Measurements from ENCODE around the gene LSM3. TPM values are rescaled to one million over a fixed set of nuclear protein-coding genes. Genes with fewer than 3 reads are reported as not detected.

Gene LSM3
- total and polyA plus RNA-seq, 11 donors, result 11.6 to 15.9 (median 13.7) TPM

GRCh38 chr3:14231998-14232501, 53.4 kb downstream of the LSM3 start:
- no peaks in the 10 kb centered on the region for H3K36me3 ChIP-seq
- no peak for ATAC-seq
- no peak for TF ChIP-seq CTCF (IDR thresholded peaks at IDR 0.05)
- no peak for TF ChIP-seq POLR2A (IDR thresholded peaks at IDR 0.05)
- intact Hi-C loops (cut with DNase I), result loop anchor here in 3 of 10 donors (1.0 to 10.0 kb wide), 3 partner anchors 27 to 143 kb away; no protein-coding TSS in a partner anchor
- H3K27me3 ChIP-seq, result peaks cover 0 to 5% (median 0%) of the 10 kb centered on the region in 9 donors
- DNase-seq, result no peak
- WGBS, 4 donors, result 32 to 63% (median 40%) methylated on average over 4 of the region's 4 CpGs
- H3K4me1 ChIP-seq, result peaks cover 0 to 50% (median 29%) of the 10 kb centered on the region in 12 donors
- peak overlapping the region in 9 of 12 donors; percentile 39 to 95 (median 77) for H3K27ac ChIP-seq
- no peak overlapping the region for H3K4me3 ChIP-seq
- peaks cover 0 to 9% (median 0%) of the 10 kb centered on the region in 12 donors for H3K9me3 ChIP-seq

DNA sequence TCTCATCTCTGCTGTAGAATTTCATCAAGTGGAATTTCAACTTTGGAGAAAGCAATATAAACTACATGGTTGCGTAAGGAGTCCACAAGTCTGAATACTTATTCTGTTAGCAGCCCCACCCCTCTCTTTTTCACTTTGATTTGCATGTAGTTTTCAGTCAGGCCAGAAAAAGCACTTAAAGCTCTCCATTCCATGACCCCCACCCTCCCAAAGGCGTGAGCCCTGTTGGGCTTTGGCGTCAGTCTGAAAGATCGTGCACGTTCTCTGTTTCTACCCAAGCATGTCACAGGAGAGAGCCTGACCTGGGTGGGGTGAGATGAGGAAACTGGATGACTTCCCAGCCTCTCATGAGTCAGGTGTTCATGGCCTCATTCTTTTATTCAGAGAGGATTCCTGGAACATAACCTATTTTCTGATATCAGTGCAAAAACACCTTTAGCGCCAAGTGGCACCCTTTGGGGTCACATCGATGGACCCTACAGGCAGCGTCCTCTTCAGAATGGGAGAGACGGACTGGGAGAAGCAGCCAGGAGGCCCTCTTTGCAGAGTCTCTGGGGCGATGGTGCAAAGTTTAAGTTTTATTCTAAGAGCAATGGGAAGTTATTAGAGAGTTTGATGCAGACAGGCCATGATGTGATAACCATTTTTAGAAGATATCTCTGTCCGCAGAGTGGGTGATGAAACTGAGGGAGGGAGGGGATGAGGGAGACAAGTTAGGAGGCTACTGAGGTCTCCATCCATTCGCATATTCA, 55.8 kb downstream of the LSM3 start:
- Histone ChIP-seq H3K36me3 (no peaks in the 10 kb centered on the region), H3K27me3 (peaks cover 0 to 5% (median 0%) of the 10 kb centered on the region in 9 donors), H3K4me3 (no peak overlapping the region), H3K4me1 (peaks cover 0 to 57% (median 29%) of the 10 kb centered on the region in 12 donors), H3K9me3 (peaks cover 0 to 9% (median 0%) of the 10 kb centered on the region in 12 donors), H3K27ac (peak overlapping the region in 10 of 12 donors; percentile 39 to 95 (median 80))
- ATAC-seq, result peak; percentile 17 to 65 (median 57)
- 52 to 58% (median 54%) methylated on average over 12 of the region's 12 CpGs for WGBS, 4 donors
- DNase-seq, result peak in 4 of 5 donors; percentile 33 to 61 (median 53)
- intact Hi-C loops (cut with DNase I), result loop anchor here in 1 of 10 donors (10.0 kb wide), 1 partner anchor 140 kb away; no protein-coding TSS in a partner anchor
- TF ChIP-seq POLR2A (IDR thresholded peaks at IDR 0.05), result no peak
- no peak for TF ChIP-seq CTCF (IDR thresholded peaks at IDR 0.05)

DNA sequence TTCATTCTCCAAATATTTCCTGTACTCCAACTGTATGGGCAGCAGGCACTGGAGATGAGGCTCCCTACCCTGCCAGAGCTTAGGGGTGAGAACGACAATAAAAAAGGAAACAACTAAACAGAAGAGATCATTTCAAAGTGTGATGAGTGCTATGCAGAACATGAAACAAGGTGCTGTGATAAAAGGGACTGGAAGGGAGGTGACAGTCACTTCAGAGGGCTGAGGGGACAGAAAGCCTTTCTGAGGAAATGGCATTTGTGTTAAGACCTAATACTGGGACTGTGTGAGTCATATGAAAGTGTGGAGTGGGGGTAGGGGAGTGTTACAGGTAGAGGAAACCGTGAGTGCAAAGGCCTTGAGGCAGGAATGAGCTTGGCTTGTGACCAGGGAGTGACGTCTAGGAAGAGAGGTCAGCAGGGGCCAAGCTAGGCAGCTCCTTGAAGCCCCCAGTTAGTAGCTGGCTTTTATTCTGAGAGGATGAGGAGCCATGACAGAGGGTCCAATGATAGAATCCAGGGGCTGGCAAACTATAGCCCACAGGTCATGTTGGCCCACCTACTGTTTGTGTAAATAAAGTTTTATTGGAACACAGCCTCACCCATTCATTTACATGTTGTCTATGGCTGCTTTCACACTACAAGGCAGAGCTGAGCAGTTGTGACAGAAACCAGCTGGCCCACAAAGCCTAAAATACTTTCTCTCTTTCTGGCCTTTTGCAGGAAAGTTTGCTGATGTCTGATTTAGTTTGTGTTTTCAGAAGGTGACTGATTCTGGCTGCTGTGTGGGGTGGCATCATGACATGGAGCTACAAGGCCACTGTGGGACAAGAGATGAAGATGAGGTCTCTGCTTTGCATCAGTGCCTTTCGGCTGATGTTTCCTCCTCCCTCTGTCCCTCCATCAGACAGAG, 56.6 kb downstream of the LSM3 start:
- H3K9me3 ChIP-seq, result peaks cover 0 to 9% (median 0%) of the 10 kb centered on the region in 12 donors
- TF ChIP-seq POLR2A (IDR thresholded peaks at IDR 0.05), result no peak
- TF ChIP-seq CTCF (IDR thresholded peaks at IDR 0.05), result no peak
- H3K36me3 ChIP-seq, result no peaks in the 10 kb centered on the region
- peak overlapping the region in 11 of 12 donors; percentile 9 to 95 (median 80) for H3K27ac ChIP-seq
- no peak overlapping the region for H3K4me3 ChIP-seq
- peak in 1 of 4 donors; percentile 2 for ATAC-seq
- 20 to 34% (median 26%) methylated on average over 4 of the region's 4 CpGs for WGBS, 4 donors
- H3K27me3 ChIP-seq, result peaks cover 0 to 5% (median 0%) of the 10 kb centered on the region in 9 donors
- DNase-seq, result no peak
- peaks cover 0 to 57% (median 29%) of the 10 kb centered on the region in 12 donors for H3K4me1 ChIP-seq
- intact Hi-C loops (cut with DNase I), result loop anchor here in 1 of 10 donors (10.0 kb wide), 1 partner anchor 140 kb away; no protein-coding TSS in a partner anchor

Measured in heart left ventricle (tissue), 16 donors.